ENCODE measurements around the gene CEP43. TPM values are rescaled to one million over a fixed set of nuclear protein-coding genes. Genes with fewer than 3 reads are reported as not detected.
A peak's percentile ranks its signal among the peaks of the same experiment; 100 is the strongest.

Gene CEP43
- total RNA-seq, 1 donor from 2014 or later: 12.3 TPM

GRCh38 chr6:167005350-167006159, 6.4 kb downstream of the CEP43 start:
- no peak for TF ChIP-seq CTCF (IDR thresholded peaks at IDR 0.05; ENCODE audit: borderline replicate concordance)
- intact Hi-C loops (cut with micrococcal nuclease): no loop called here
- peaks cover 18% of the 10 kb centered on the region for H3K36me3 ChIP-seq
- DNase-seq: peak; percentile 67
- no peaks in the 10 kb centered on the region for H3K9me3 ChIP-seq (replicated peaks)
- H3K4me1 ChIP-seq: peaks cover 21% of the 10 kb centered on the region
- H3K27me3 ChIP-seq (ENCODE audit: low read depth): no peaks in the 10 kb centered on the region
- H3K4me3 ChIP-seq: peak overlapping the region; percentile 22
- no peak overlapping the region for H3K27ac ChIP-seq (replicated peaks)

- no peak overlapping the region for H3K4me3 ChIP-seq
- H3K36me3 ChIP-seq: peaks cover 42% of the 10 kb centered on the region
- TF ChIP-seq CTCF (IDR thresholded peaks at IDR 0.05; ENCODE audit: borderline replicate concordance): no peak
- intact Hi-C loops (cut with micrococcal nuclease): no loop called here
- no peak for DNase-seq
- no peaks in the 10 kb centered on the region for H3K27me3 ChIP-seq (ENCODE audit: low read depth)
- peaks cover 11% of the 10 kb centered on the region for H3K4me1 ChIP-seq
- no peak overlapping the region for H3K27ac ChIP-seq (replicated peaks)
- no peaks in the 10 kb centered on the region for H3K9me3 ChIP-seq (replicated peaks)
These were observed 8.8 kb downstream of the CEP43 start for GRCh38 chr6:167007985-167008384.

GRCh38 chr6:167013067-167013466, 13.9 kb downstream of the CEP43 start:
- Histone ChIP-seq H3K4me1 (no peaks in the 10 kb centered on the region), H3K36me3 (peaks cover 53% of the 10 kb centered on the region)

GRCh38 chr6:167013946-167014345, 14.7 kb downstream of the CEP43 start:
- H3K27ac ChIP-seq (replicated peaks): no peak overlapping the region
- TF ChIP-seq CTCF (IDR thresholded peaks at IDR 0.05; ENCODE audit: borderline replicate concordance): no peak
- DNase-seq: no peak
- no peaks in the 10 kb centered on the region for H3K4me1 ChIP-seq
- no peak overlapping the region for H3K4me3 ChIP-seq
- no peaks in the 10 kb centered on the region for H3K27me3 ChIP-seq (ENCODE audit: low read depth)
- peaks cover 60% of the 10 kb centered on the region for H3K36me3 ChIP-seq
- intact Hi-C loops (cut with micrococcal nuclease): no loop called here
- H3K9me3 ChIP-seq (replicated peaks): no peaks in the 10 kb centered on the region

More at GRCh38 chr6:167013067-167013466, 13.9 kb downstream of the CEP43 start:
- Histone ChIP-seq H3K4me3 (no peak overlapping the region), H3K27me3 (ENCODE audit: low read depth) (no peaks in the 10 kb centered on the region), H3K9me3 (replicated peaks) (no peaks in the 10 kb centered on the region), H3K27ac (replicated peaks) (no peak overlapping the region)
- DNase-seq: no peak
- TF ChIP-seq CTCF (IDR thresholded peaks at IDR 0.05; ENCODE audit: borderline replicate concordance): no peak
- intact Hi-C loops (cut with micrococcal nuclease): no loop called here

- intact Hi-C loops (cut with micrococcal nuclease): no loop called here
- no peak for TF ChIP-seq CTCF (IDR thresholded peaks at IDR 0.05; ENCODE audit: borderline replicate concordance)
- Histone ChIP-seq H3K27me3 (ENCODE audit: low read depth) (no peaks in the 10 kb centered on the region), H3K9me3 (replicated peaks) (no peaks in the 10 kb centered on the region), H3K36me3 (peaks cover 70% of the 10 kb centered on the region), H3K27ac (replicated peaks) (no peak overlapping the region), H3K4me3 (no peak overlapping the region), H3K4me1 (no peaks in the 10 kb centered on the region)
- no peak for DNase-seq
These were observed 16.1 kb downstream of the CEP43 start for GRCh38 chr6:167015302-167015701.
